ENCODE data around the gene AUTS2.

Gene AUTS2

DNA sequence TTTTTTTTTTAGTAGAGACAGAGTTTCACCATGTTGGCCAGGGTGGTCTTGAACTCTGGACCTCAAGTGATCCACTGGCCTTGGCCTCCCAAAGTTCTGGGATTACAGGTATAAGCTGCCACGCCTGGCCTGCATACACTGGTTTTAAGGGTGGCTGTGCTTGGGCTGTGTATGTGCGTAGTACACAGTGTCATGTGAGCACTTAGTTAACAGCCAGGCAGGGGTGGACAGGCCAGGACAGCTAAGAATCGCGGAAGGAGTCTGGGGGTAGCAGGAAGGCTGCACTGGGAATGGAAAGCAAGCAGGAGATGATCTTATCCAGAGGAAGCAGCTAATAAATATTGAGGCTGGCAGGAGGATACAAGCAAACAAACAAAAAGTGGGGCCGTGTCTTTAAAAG, 1153.6 kb downstream of the AUTS2 start:
- no peak for TF ChIP-seq SP1 (IDR thresholded peaks at IDR 0.05)
- TF ChIP-seq, protein P1, sequence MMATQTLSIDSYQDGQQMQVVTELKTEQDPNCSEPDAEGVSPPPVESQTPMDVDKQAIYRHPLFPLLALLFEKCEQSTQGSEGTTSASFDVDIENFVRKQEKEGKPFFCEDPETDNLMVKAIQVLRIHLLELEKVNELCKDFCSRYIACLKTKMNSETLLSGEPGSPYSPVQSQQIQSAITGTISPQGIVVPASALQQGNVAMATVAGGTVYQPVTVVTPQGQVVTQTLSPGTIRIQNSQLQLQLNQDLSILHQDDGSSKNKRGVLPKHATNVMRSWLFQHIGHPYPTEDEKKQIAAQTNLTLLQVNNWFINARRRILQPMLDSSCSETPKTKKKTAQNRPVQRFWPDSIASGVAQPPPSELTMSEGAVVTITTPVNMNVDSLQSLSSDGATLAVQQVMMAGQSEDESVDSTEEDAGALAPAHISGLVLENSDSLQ (IDR thresholded peaks at IDR 0.05): no peak
- no peak for TF ChIP-seq FOXK2 (IDR thresholded peaks at IDR 0.05)
- no peak for TF ChIP-seq TARDBP (IDR thresholded peaks at IDR 0.05)
- TF ChIP-seq L3MBTL2 (conservative IDR thresholded peaks at IDR 0.05): no peak
- no peak for TF ChIP-seq FOXM1 (IDR thresholded peaks at IDR 0.05; ENCODE audit: borderline replicate concordance)
- no peak for TF ChIP-seq SUZ12 (IDR thresholded peaks at IDR 0.05)
- TF ChIP-seq BHLHE40 (IDR thresholded peaks at IDR 0.05; ENCODE audit: borderline replicate concordance): no peak
- no peak for TF ChIP-seq LEF1 (IDR thresholded peaks at IDR 0.05; ENCODE audit: borderline replicate concordance)
- TF ChIP-seq NFRKB (IDR thresholded peaks at IDR 0.05): no peak
- TF ChIP-seq ARNT (IDR thresholded peaks at IDR 0.05): no peak
- no peak for TF ChIP-seq FOXA1 (IDR thresholded peaks at IDR 0.05)
- TF ChIP-seq ELF4 (IDR thresholded peaks at IDR 0.05): no peak
- no peak for TF ChIP-seq HDGF (IDR thresholded peaks at IDR 0.05; ENCODE audit: borderline replicate concordance)
- POLR2A ChIA-PET: no interaction called here
- CTCF ChIA-PET: no interaction called here
- DNase-seq (ENCODE audit: extremely low spot score): no peak

DNA sequence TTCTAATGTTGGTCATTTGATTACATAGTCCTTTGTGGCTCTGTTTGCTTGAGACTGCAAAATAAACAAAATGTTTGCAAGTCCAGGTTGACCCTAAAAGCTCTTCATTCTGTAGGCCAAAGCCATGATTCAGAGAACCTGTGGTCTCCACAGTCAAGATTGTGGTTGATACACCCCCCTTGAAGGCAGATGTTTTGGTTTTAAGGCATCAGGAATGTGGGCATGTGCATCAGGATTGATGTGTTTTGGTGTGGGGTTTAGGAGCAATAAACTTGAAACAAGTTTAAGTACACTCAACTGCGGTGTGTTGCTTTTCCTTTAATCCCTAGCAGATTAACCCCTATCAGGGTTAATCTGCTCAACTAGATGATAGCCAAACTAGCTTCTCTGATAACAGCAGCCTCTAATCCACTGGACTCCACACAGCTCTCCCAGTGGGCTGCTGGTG, 1154.5 kb downstream of the AUTS2 start:
- ChIA-PET POLR2A (no interaction called here), CTCF (no interaction called here)
- no peak for DNase-seq (ENCODE audit: extremely low spot score)
- TF ChIP-seq ELF4 (IDR thresholded peaks at IDR 0.05): no peak
- TF ChIP-seq TARDBP (IDR thresholded peaks at IDR 0.05): no peak

DNA sequence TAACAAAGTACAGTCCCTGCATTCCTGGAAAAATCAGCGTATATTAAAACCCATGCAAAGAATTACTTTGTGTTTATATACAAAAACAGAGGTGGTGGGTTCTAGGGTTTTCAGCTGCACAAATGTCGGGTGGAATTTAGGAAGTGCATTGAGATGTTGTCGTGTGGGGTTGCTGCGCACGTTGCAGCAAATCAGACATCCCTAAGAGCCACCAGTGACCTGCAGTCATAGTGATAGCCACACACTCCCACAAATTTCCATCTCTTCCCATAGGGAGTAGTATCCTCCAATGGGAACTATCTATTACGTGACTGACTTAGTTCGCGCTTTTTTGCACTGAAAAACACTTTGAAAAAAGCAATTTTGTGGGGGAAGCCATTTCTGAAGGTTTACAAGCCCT, 1158.5 kb downstream of the AUTS2 start:
- DNase-seq (ENCODE audit: extremely low spot score): no peak
- POLR2A ChIA-PET: no interaction called here
- CTCF ChIA-PET: no interaction called here
- TF ChIP-seq TARDBP (IDR thresholded peaks at IDR 0.05) (no peak), CTBP1 (IDR thresholded peaks at IDR 0.05; ENCODE audit: borderline replicate concordance) (no peak), FOXK2 (IDR thresholded peaks at IDR 0.05) (no peak), SUZ12 (IDR thresholded peaks at IDR 0.05) (no peak), LEF1 (IDR thresholded peaks at IDR 0.05; ENCODE audit: borderline replicate concordance) (no peak), ZNF384 (IDR thresholded peaks at IDR 0.05) (no peak), NFRKB (IDR thresholded peaks at IDR 0.05) (no peak), ARNT (IDR thresholded peaks at IDR 0.05) (no peak), L3MBTL2 (conservative IDR thresholded peaks at IDR 0.05) (no peak), FOXM1 (IDR thresholded peaks at IDR 0.05; ENCODE audit: borderline replicate concordance) (no peak), FOXA1 (IDR thresholded peaks at IDR 0.05) (no peak), BHLHE40 (IDR thresholded peaks at IDR 0.05; ENCODE audit: borderline replicate concordance) (no peak), HDGF (IDR thresholded peaks at IDR 0.05; ENCODE audit: borderline replicate concordance) (no peak), SP1 (IDR thresholded peaks at IDR 0.05) (no peak), ELF4 (IDR thresholded peaks at IDR 0.05) (no peak)
- TF ChIP-seq, protein P1 (IDR thresholded peaks at IDR 0.05): no peak

DNA sequence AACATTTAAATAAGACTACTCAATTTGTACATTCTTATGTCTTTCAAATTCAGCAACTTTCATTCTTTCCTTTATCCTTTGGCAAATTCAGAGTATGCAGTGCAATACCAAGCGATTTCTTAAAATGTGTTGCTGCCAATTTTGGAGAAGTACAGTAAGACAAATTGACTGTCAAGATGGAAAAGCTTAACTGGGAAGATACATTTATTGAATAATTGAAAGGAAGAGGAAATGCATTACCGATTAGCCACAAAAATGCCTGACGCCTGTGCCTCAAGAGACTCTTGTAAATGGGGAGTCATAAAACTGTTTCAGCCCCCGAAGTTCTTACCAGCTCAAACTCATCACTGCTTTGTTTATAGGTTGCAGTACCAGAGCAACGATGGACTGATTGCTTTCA, 1160.4 kb downstream of the AUTS2 start:
- DNase-seq (ENCODE audit: extremely low spot score): no peak
- TF ChIP-seq FOXA1 (IDR thresholded peaks at IDR 0.05) (no peak), FOXK2 (IDR thresholded peaks at IDR 0.05) (no peak), TARDBP (IDR thresholded peaks at IDR 0.05) (no peak), BHLHE40 (IDR thresholded peaks at IDR 0.05; ENCODE audit: borderline replicate concordance) (no peak), ELF4 (IDR thresholded peaks at IDR 0.05) (no peak), CTBP1 (IDR thresholded peaks at IDR 0.05; ENCODE audit: borderline replicate concordance) (no peak), HDGF (IDR thresholded peaks at IDR 0.05; ENCODE audit: borderline replicate concordance) (no peak), L3MBTL2 (conservative IDR thresholded peaks at IDR 0.05) (no peak), SUZ12 (IDR thresholded peaks at IDR 0.05) (no peak), NFRKB (IDR thresholded peaks at IDR 0.05) (no peak), ARNT (IDR thresholded peaks at IDR 0.05) (no peak), SP1 (IDR thresholded peaks at IDR 0.05) (no peak), ZNF384 (IDR thresholded peaks at IDR 0.05) (no peak), FOXM1 (IDR thresholded peaks at IDR 0.05; ENCODE audit: borderline replicate concordance) (no peak), LEF1 (IDR thresholded peaks at IDR 0.05; ENCODE audit: borderline replicate concordance) (no peak)
- TF ChIP-seq, protein P1 (IDR thresholded peaks at IDR 0.05): no peak
- ChIA-PET POLR2A (no interaction called here), CTCF (no interaction called here)

DNA sequence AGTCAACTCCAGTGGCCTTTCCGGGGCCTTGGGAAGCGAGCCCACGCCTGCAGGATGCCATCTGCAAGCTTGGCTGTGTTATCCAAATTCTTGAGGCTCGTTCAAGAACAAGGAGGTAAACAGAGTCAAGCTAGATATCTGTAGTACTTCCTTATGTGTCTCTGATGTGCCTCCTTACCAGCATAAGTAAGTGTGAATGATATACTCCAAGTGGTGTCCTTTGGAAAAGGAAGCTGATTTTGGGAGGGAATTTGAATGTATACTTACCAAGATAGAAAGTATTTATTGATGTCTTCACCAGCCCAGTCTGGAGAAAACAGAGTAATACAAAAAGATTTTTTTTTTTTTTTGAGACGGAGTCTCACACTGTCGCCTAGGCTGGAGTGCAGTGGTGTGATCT, 1161.4 kb downstream of the AUTS2 start:
- POLR2A ChIA-PET: no interaction called here
- TF ChIP-seq SP1 (IDR thresholded peaks at IDR 0.05) (no peak), NFRKB (IDR thresholded peaks at IDR 0.05) (no peak), BHLHE40 (IDR thresholded peaks at IDR 0.05; ENCODE audit: borderline replicate concordance) (no peak), LEF1 (IDR thresholded peaks at IDR 0.05; ENCODE audit: borderline replicate concordance) (no peak), L3MBTL2 (conservative IDR thresholded peaks at IDR 0.05) (no peak), ELF4 (IDR thresholded peaks at IDR 0.05) (no peak), CTBP1 (IDR thresholded peaks at IDR 0.05; ENCODE audit: borderline replicate concordance) (no peak), TARDBP (IDR thresholded peaks at IDR 0.05) (no peak), ARNT (IDR thresholded peaks at IDR 0.05) (no peak), FOXA1 (IDR thresholded peaks at IDR 0.05) (no peak), SUZ12 (IDR thresholded peaks at IDR 0.05) (no peak), HDGF (IDR thresholded peaks at IDR 0.05; ENCODE audit: borderline replicate concordance) (no peak), FOXM1 (IDR thresholded peaks at IDR 0.05; ENCODE audit: borderline replicate concordance) (no peak), FOXK2 (IDR thresholded peaks at IDR 0.05) (no peak)
- TF ChIP-seq, protein P1 (IDR thresholded peaks at IDR 0.05): no peak
- CTCF ChIA-PET: interaction anchor here (0.7 kb wide), 1 partner anchor 55 kb away, joined by 3 read pairs; no protein-coding TSS in a partner anchor
- no peak for DNase-seq (ENCODE audit: extremely low spot score)
